Endothelial cell (in vitro differentiated cells): ENCODE measurements around the gene ETFA. TPM values are rescaled to one million over a fixed set of nuclear protein-coding genes. Genes with fewer than 3 reads are reported as not detected.

Experiments used
- DNase-seq: peaks from one replicate; pipeline ENCODE4 v3.0.0; 2021; ENCODE audit warnings: low spot score
- H3K27ac Mint-ChIP-seq: one replicate; pipeline ENCODE4 v1.8.0; 2021; ENCODE audit warnings: mixed read lengths, inconsistent platforms; ENCODE audit not compliant: unreplicated experiment
- H3K27me3 Mint-ChIP-seq: one replicate; pipeline ENCODE4 v1.8.0; 2021; ENCODE audit warnings: mild to moderate bottlenecking, moderate library complexity, mixed read lengths, inconsistent platforms; ENCODE audit not compliant: unreplicated experiment
- H3K36me3 Mint-ChIP-seq: one replicate; pipeline ENCODE4 v1.8.0; 2021; ENCODE audit warnings: mild to moderate bottlenecking, low read depth, mixed read lengths, inconsistent platforms; ENCODE audit not compliant: unreplicated experiment
- H3K4me1 Mint-ChIP-seq: one replicate; pipeline ENCODE4 v1.8.0; 2021; ENCODE audit warnings: mild to moderate bottlenecking, mixed read lengths, inconsistent platforms; ENCODE audit not compliant: unreplicated experiment
- H3K4me3 Mint-ChIP-seq: one replicate; pipeline ENCODE4 v1.8.0; 2021; ENCODE audit warnings: mild to moderate bottlenecking, mixed read lengths, inconsistent platforms; ENCODE audit not compliant: unreplicated experiment
- H3K9me3 Mint-ChIP-seq: one replicate; pipeline ENCODE4 v1.8.0; 2021; ENCODE audit warnings: mixed read lengths, inconsistent platforms; ENCODE audit not compliant: unreplicated experiment
- CTCF ChIP-seq: fragments of 200-600 bp; sonication (generic); IDR thresholded peaks from one replicate; pipeline ENCODE4 v1.5.0; 2021; ENCODE audit warnings: antibody characterized with exemption; ENCODE audit not compliant: unreplicated experiment
- total RNA-seq: library from RNA; stranded (reverse); fragmentation: NEBNext Ultra II Directional; extraction: Animal tissue kit (Norgen Biotek cat#: 25700); gene quantifications from one replicate; pipeline ENCODE4 v1.2.1, GENCODE V29; 2021; ENCODE audit not compliant: unreplicated experiment

Gene ETFA
- total RNA-seq, 1 donor from 2014 or later: 103 TPM

GRCh38 chr15:76172782-76173181 lies 138.5 kb downstream of the ETFA start:
- peaks cover 19% of the 10 kb centered on the region for H3K4me1 Mint-ChIP-seq
- no peak overlapping the region for H3K27ac Mint-ChIP-seq
- H3K36me3 Mint-ChIP-seq: peaks cover 3% of the 10 kb centered on the region
- DNase-seq: no peak
- H3K27me3 Mint-ChIP-seq: peaks cover 16% of the 10 kb centered on the region
- TF ChIP-seq CTCF: no peak
- H3K4me3 Mint-ChIP-seq: peak overlapping the region; percentile 65
- H3K9me3 Mint-ChIP-seq: no peaks in the 10 kb centered on the region

DNA sequence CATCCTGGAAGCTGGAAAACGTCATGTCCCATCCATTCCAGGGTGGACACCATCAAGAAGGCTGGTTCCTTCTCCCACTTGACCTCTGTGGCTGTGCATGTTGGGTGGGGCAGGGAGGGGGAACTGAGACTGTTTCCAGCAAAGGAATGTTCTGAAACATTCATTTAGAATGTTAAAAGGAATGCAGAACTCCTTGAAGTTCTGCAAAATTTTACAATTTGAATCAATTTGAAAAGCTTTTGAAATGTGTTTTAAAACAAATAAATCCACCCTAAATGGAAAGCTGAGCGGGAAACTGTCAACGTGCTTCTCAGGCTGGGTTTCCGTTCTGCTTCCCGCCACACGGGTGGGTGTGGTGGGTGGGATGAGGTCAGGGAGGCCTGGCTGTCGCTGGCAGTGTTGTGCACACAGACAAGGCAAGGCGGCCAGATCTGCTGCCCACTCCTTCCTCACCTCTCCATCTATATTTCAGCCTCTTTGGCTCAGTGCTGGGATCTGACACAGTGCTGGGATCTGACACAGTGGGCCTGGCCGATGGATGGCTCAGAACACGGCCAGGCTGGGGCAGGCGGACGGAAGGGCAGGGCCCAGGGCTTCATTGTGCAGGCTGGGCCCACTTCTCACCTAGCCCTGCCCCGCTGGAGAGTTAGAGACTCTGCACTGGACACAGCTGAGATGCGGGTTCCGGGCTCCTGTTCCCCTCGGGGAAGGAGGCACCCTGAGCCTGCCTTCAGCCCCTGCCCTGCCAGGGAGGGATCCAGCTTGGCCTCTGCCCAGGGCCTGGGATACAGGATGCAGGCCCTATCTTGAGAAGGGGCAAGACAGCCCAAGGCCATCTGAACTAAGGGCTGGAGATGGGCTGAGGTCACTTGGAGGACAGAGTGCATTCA lies 141.1 kb downstream of the ETFA start:
- peaks cover 9% of the 10 kb centered on the region for H3K36me3 Mint-ChIP-seq
- no peaks in the 10 kb centered on the region for H3K9me3 Mint-ChIP-seq
- DNase-seq: no peak
- no peak overlapping the region for H3K4me3 Mint-ChIP-seq
- TF ChIP-seq CTCF: no peak
- H3K4me1 Mint-ChIP-seq: peaks cover 10% of the 10 kb centered on the region
- peaks cover 6% of the 10 kb centered on the region for H3K27me3 Mint-ChIP-seq
- H3K27ac Mint-ChIP-seq: no peak overlapping the region

DNA sequence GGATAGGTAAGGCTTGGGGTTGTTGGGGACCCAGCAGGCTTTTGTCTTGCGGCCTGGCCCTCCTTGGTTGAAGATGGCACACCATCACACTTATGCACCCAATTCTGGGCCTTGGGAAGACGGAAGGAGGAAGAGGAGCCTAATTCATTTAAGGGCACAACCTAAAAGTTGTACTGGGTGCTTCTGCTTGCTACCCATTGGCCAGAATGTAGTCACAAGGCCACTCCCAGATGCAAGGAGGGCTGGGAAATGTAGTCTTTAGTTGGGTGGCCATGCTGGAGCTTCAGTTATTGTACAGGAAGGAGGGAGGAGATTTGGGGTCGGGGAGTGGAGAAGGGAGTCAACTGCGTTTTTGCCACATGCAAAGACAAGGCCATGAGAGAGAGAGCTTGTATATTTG lies 142.3 kb downstream of the ETFA start:
- Mint-ChIP-seq H3K36me3 (peaks cover 9% of the 10 kb centered on the region), H3K27me3 (peaks cover 8% of the 10 kb centered on the region), H3K4me3 (no peak overlapping the region), H3K27ac (no peak overlapping the region), H3K9me3 (no peaks in the 10 kb centered on the region), H3K4me1 (peaks cover 10% of the 10 kb centered on the region)
- TF ChIP-seq CTCF: no peak
- no peak for DNase-seq

DNA sequence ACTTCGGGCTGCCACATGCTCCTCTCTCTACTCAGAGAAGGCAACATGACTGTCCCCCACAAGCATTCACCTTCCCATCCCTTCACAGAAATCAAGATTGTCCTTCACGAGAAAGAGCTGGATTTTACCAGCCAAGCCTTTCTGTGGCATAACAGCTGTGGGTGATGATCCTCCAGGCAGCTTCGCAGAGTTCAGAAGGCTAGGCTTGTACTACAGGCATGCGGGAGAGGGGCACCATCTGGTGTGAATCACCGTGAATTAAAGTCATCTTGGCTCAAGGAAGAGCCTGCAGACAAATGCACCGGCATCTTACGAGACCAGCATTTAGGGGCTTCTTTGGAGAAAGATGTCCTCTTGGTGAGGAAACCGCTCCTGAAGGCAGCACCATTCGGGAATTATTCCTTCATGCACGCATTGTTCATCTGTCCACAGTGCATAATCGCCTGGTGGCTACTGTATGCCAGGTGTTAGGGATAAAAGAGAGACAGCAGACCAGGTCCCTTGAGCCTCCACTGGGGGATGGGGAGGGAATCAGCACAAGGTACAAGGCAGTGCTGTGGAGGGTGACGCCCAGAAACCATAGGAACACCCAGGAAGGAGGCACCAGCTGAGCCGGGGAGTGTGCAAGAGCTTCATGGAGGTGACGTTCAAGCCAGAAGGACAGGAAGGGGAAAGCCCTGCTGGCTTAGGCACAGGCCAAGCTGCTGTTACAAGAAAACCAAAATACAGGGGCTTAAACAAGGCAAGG lies 142.9 kb downstream of the ETFA start:
- no peaks in the 10 kb centered on the region for H3K9me3 Mint-ChIP-seq
- no peak overlapping the region for H3K4me3 Mint-ChIP-seq
- H3K27ac Mint-ChIP-seq: no peak overlapping the region
- H3K27me3 Mint-ChIP-seq: peaks cover 8% of the 10 kb centered on the region
- H3K4me1 Mint-ChIP-seq: peaks cover 10% of the 10 kb centered on the region
- DNase-seq: no peak
- TF ChIP-seq CTCF: no peak
- peaks cover 9% of the 10 kb centered on the region for H3K36me3 Mint-ChIP-seq

- H3K27ac Mint-ChIP-seq: no peak overlapping the region
- peaks cover 5% of the 10 kb centered on the region for H3K4me1 Mint-ChIP-seq
- H3K27me3 Mint-ChIP-seq: peaks cover 6% of the 10 kb centered on the region
- DNase-seq: no peak
- no peak overlapping the region for H3K4me3 Mint-ChIP-seq
- H3K9me3 Mint-ChIP-seq: no peaks in the 10 kb centered on the region
- TF ChIP-seq CTCF: no peak
- H3K36me3 Mint-ChIP-seq: peaks cover 5% of the 10 kb centered on the region
Measured at GRCh38 chr15:76165951-76166350, 145.3 kb downstream of the ETFA start.
